Mesenchymal stem cell (in vitro differentiated cells and primary cell): ENCODE measurements around the gene LTO1.

Experiments used
- DNase-seq: peaks from one replicate; pipeline ENCODE4 v3.0.0-alpha.2; 2013
- H2AFZ ChIP-seq: one replicate; pipeline ENCODE4 v1.6.1; 2013; ENCODE audit warnings: low read depth, mild to moderate bottlenecking, control low read depth, inconsistent platforms, low read length, moderate library complexity
- H2AK5ac ChIP-seq: 2 replicates; pipeline ENCODE4 v1.6.1; 2013; ENCODE audit warnings: low read length, moderate library complexity, mild to moderate bottlenecking, inconsistent platforms; ENCODE audit not compliant: severe bottlenecking
- H2BK120ac ChIP-seq: one replicate; pipeline ENCODE4 v1.6.1; 2013; ENCODE audit warnings: low read depth, mild to moderate bottlenecking, inconsistent platforms, low read length, moderate library complexity
- H2BK12ac ChIP-seq, 2 experiments: one replicate each; pipeline ENCODE4 v1.6.1; 2013; ENCODE audit warnings: inconsistent platforms in 2 of 2, low read length in 2 of 2, mild to moderate bottlenecking in 2 of 2, moderate library complexity in 2 of 2, control low read depth in 1 of 2
- H2BK15ac ChIP-seq: one replicate; pipeline ENCODE4 v1.6.1; 2013; ENCODE audit warnings: mild to moderate bottlenecking, low read depth, inconsistent platforms; ENCODE audit not compliant: poor library complexity, severe bottlenecking
- H2BK5ac ChIP-seq: 2 replicates; pipeline ENCODE4 v1.6.1; 2013; ENCODE audit warnings: low read depth, mild to moderate bottlenecking, low read length, control low read depth, inconsistent platforms; ENCODE audit not compliant: poor library complexity, severe bottlenecking
- H3K14ac ChIP-seq, 2 experiments: one replicate each; pipeline ENCODE4 v1.6.1; 2013; ENCODE audit warnings: inconsistent platforms in 2 of 2, low read length in 2 of 2, control low read depth in 1 of 2, mild to moderate bottlenecking in 1 of 2, moderate library complexity in 1 of 2
- H3K18ac ChIP-seq, 2 experiments: one replicate each; pipeline ENCODE4 v1.6.1; 2013; ENCODE audit warnings: inconsistent platforms in 2 of 2, low read length in 2 of 2, control low read depth in 1 of 2, low read depth in 1 of 2, mild to moderate bottlenecking in 1 of 2
- H3K23ac ChIP-seq, 2 experiments: one replicate each; pipeline ENCODE4 v1.6.1; 2013; ENCODE audit warnings: inconsistent platforms in 2 of 2, low read length in 2 of 2, mild to moderate bottlenecking in 2 of 2, moderate library complexity in 2 of 2, control low read depth in 1 of 2
- H3K27ac ChIP-seq: 2 replicates; pipeline ENCODE4 v1.5.1; 2013; ENCODE audit warnings: mild to moderate bottlenecking, moderate library complexity, low read length, control low read depth, inconsistent platforms; ENCODE audit not compliant: poor library complexity, severe bottlenecking
- H3K27me3 ChIP-seq, 2 experiments: 2 replicates each; pipeline versions ENCODE4 v1.6.1 to v1.7.0; 2013; ENCODE audit warnings: low read length in 2 of 2, mild to moderate bottlenecking in 2 of 2, moderate library complexity in 2 of 2, control low read depth in 1 of 2, inconsistent platforms in 1 of 2; ENCODE audit not compliant: control insufficient read depth in 1 of 2, insufficient read depth in 1 of 2
- H3K36me3 ChIP-seq, 2 experiments: 2 replicates each; pipeline versions ENCODE4 v1.6.1 to v1.7.0; 2013; ENCODE audit warnings: low read length in 2 of 2, control low read depth in 1 of 2, inconsistent platforms in 1 of 2, low read depth in 1 of 2, mild to moderate bottlenecking in 1 of 2; ENCODE audit not compliant: insufficient read depth in 2 of 2, control insufficient read depth in 1 of 2
- H3K4ac ChIP-seq, 2 experiments: one replicate each; pipeline ENCODE4 v1.6.1; 2013; ENCODE audit warnings: inconsistent platforms in 2 of 2, low read length in 2 of 2, mild to moderate bottlenecking in 2 of 2, moderate library complexity in 2 of 2, control low read depth in 1 of 2, low read depth in 1 of 2
- H3K4me1 ChIP-seq: 2 replicates; pipeline ENCODE4 v1.6.1; 2013; ENCODE audit warnings: low read depth, low read length, control low read depth; ENCODE audit not compliant: control insufficient read depth, insufficient read depth
- H3K4me2 ChIP-seq: 2 replicates; pipeline ENCODE4 v1.6.1; 2013; ENCODE audit warnings: low read length, mild to moderate bottlenecking, inconsistent platforms; ENCODE audit not compliant: poor library complexity, severe bottlenecking
- H3K4me3 ChIP-seq, 2 experiments: 2 replicates each; pipeline versions ENCODE4 v1.5.1 to v1.7.0; 2013; ENCODE audit warnings: low read length in 2 of 2, mild to moderate bottlenecking in 2 of 2, control low read depth in 1 of 2, low read depth in 1 of 2; ENCODE audit not compliant: insufficient read depth in 1 of 2
- H3K79me1 ChIP-seq: replicated peaks from 2 replicates; pipeline ENCODE4 v1.6.1; 2013; ENCODE audit warnings: mild to moderate bottlenecking, control low read depth, low read length, inconsistent platforms; ENCODE audit not compliant: poor library complexity, severe bottlenecking
- H3K9ac ChIP-seq: 2 replicates; pipeline ENCODE4 v1.7.0; 2013; ENCODE audit warnings: mild to moderate bottlenecking, low read length, moderate library complexity
- H3K9me3 ChIP-seq: 2 replicates; pipeline ENCODE4 v1.7.0; 2013; ENCODE audit warnings: mild to moderate bottlenecking, low read length; ENCODE audit not compliant: control insufficient read depth
- H4K8ac ChIP-seq: one replicate; pipeline ENCODE4 v1.6.1; 2013; ENCODE audit warnings: inconsistent platforms, mild to moderate bottlenecking, low read length, moderate library complexity
- H4K91ac ChIP-seq: one replicate; pipeline ENCODE4 v1.6.1; 2013; ENCODE audit warnings: mild to moderate bottlenecking, low read length, inconsistent platforms
- WGBS: methylation state at CpG from one replicate; pipeline ENCODE4 v1.1.7; 2013; ENCODE audit warnings: mixed read lengths; 5-methylcytosine and 5-hydroxymethylcytosine counted together

LTO1 gene

GRCh38 chr11:69670158-69670845, 4.9 kb downstream of the LTO1 start:
- no peak overlapping the region for H3K4ac ChIP-seq
- no peak overlapping the region for H2BK120ac ChIP-seq
- no peak overlapping the region for H3K18ac ChIP-seq
- peak; percentile 85 for DNase-seq
- no peak overlapping the region for H2BK15ac ChIP-seq
- peak overlapping the region in 1 of 2 experiments; percentile 50 for H3K4me3 ChIP-seq
- no peaks in the 10 kb centered on the region for H3K27me3 ChIP-seq
- no peaks in the 10 kb centered on the region for H3K9me3 ChIP-seq
- H2BK12ac ChIP-seq: no peak overlapping the region
- peak overlapping the region in 1 of 2 experiments; percentile 72 for H3K14ac ChIP-seq
- peak overlapping the region; percentile 80 for H3K9ac ChIP-seq
- no peak overlapping the region for H3K27ac ChIP-seq
- peaks cover 15% of the 10 kb centered on the region for H3K4me1 ChIP-seq
- H4K8ac ChIP-seq: no peak overlapping the region
- H3K79me1 ChIP-seq: peaks cover 42% of the 10 kb centered on the region
- WGBS: 48% methylated on average over 15 of the region's 18 CpGs
- H4K91ac ChIP-seq: no peak overlapping the region
- H3K4me2 ChIP-seq: no peak overlapping the region
- H2AK5ac ChIP-seq: no peak overlapping the region
- H3K36me3 ChIP-seq: peaks cover 42 to 67% of the 10 kb centered on the region in 2 experiments
- no peak overlapping the region for H2BK5ac ChIP-seq
- H3K23ac ChIP-seq: no peak overlapping the region
- no peak overlapping the region for H2AFZ ChIP-seq

- no peaks in the 10 kb centered on the region for H3K9me3 ChIP-seq
- H2BK12ac ChIP-seq: no peak overlapping the region
- no peak overlapping the region for H3K27ac ChIP-seq
- H3K4me2 ChIP-seq: peak overlapping the region; percentile 4
- H3K4ac ChIP-seq: no peak overlapping the region
- H4K8ac ChIP-seq: no peak overlapping the region
- H3K4me3 ChIP-seq: no peak overlapping the region
- no peak overlapping the region for H3K18ac ChIP-seq
- no peak overlapping the region for H2BK15ac ChIP-seq
- no peak overlapping the region for H3K14ac ChIP-seq
- H3K27me3 ChIP-seq: no peaks in the 10 kb centered on the region
- H3K36me3 ChIP-seq: peaks cover 50 to 75% of the 10 kb centered on the region in 2 experiments
- H4K91ac ChIP-seq: no peak overlapping the region
- peaks cover 42% of the 10 kb centered on the region for H3K79me1 ChIP-seq
- no peak overlapping the region for H2AFZ ChIP-seq
- peaks cover 13% of the 10 kb centered on the region for H3K4me1 ChIP-seq
- H3K23ac ChIP-seq: no peak overlapping the region
- no peak for DNase-seq
- H2BK5ac ChIP-seq: no peak overlapping the region
- 94% methylated on average over 19 of the region's 19 CpGs for WGBS
- H3K9ac ChIP-seq: peak overlapping the region; percentile 80
- no peak overlapping the region for H2BK120ac ChIP-seq
- H2AK5ac ChIP-seq: no peak overlapping the region
These were observed 5.7 kb downstream of the LTO1 start for GRCh38 chr11:69669486-69669885.

- Histone ChIP-seq H3K4ac (no peak overlapping the region), H2BK5ac (no peak overlapping the region), H2AK5ac (no peak overlapping the region), H3K79me1 (peaks cover 37% of the 10 kb centered on the region), H2BK15ac (no peak overlapping the region), H3K27me3 (no peaks in the 10 kb centered on the region), H2BK12ac (no peak overlapping the region), H3K18ac (no peak overlapping the region), H3K23ac (no peak overlapping the region), H3K4me2 (no peak overlapping the region), H3K14ac (no peak overlapping the region), H3K4me1 (peaks cover 4% of the 10 kb centered on the region), H3K9ac (no peak overlapping the region), H4K8ac (no peak overlapping the region), H2AFZ (no peak overlapping the region), H3K9me3 (no peaks in the 10 kb centered on the region), H3K36me3 (peaks cover 63 to 85% of the 10 kb centered on the region in 2 experiments), H3K27ac (no peak overlapping the region), H4K91ac (no peak overlapping the region), H2BK120ac (no peak overlapping the region), H3K4me3 (no peak overlapping the region)
- no peak for DNase-seq
- WGBS: 95% methylated on average over 26 of the region's 26 CpGs
These were observed 7.2 kb downstream of the LTO1 start for GRCh38 chr11:69667619-69668604.
